ENCODE results near the gene CREG2. TPM values are rescaled to one million over a fixed set of nuclear protein-coding genes. Genes with fewer than 3 reads are reported as not detected.
"Not testable (repeated sequence)": the region's sequence is repeated elsewhere in the genome, so short reads cannot be mapped to it uniquely, and the experiment has no call there.

The CREG2 gene
- total RNA-seq, 5 donors from 2014 or later (not counting 1 experiment from before 2014, with no cell fraction given) = 0.13 TPM; not detected in 4

GRCh38 chr2:101327863-101328394, 59.4 kb downstream of the CREG2 start:
- peak overlapping the region; percentile 21 to 53 for H3K4me3 ChIP-seq (ENCODE audit: control insufficient read depth in 1 of 2, extremely low read depth in 1 of 2, low read length in 1 of 2)
- no peak overlapping the region for H3K4me3 Mint-ChIP-seq
- H3K27ac ChIP-seq (ENCODE audit: low read length) = peak overlapping the region; percentile 77
- no peaks in the 10 kb centered on the region for H3K27me3 Mint-ChIP-seq
- POLR2A ChIA-PET = interaction anchor here (0.6 to 1.3 kb wide), 6 partner anchors 19 to 392 kb away, joined by 3 to 4 read pairs (median 4); partner anchors contain the start of genes RNF149 (in 1 of the 2) and RPL31 (in 1 of the 2)
- H3K4me1 ChIP-seq (ENCODE audit: control insufficient read depth in 1 of 2, extremely low read depth in 1 of 2, insufficient read depth in 2 of 2, low read length in 2 of 2) = peaks cover 51 to 56% of the 10 kb centered on the region in 2 experiments
- no peaks in the 10 kb centered on the region for H3K36me3 Mint-ChIP-seq
- CTCF ChIA-PET = interaction anchor here in 1 of 2 donors (0.7 to 1.6 kb wide), 8 partner anchors 14 to 500 kb away, joined by 3 to 8 read pairs (median 3); partner anchors contain the start of genes CREG2 and RNF149
- ATAC-seq (replicated peaks in 1 of 4) (peak; percentile 13 to 40 (median 25)), DNase-seq (no peak)
- no peaks in the 10 kb centered on the region for H3K36me3 ChIP-seq (ENCODE audit: control insufficient read depth in 2 of 2, extremely low read depth in 1 of 2, insufficient read depth in 1 of 2, low read length in 1 of 2)
- no peaks in the 10 kb centered on the region for H3K9me3 Mint-ChIP-seq
- H3K9me3 ChIP-seq = no peaks in the 10 kb centered on the region
- peaks cover 11 to 14% (median 13%) of the 10 kb centered on the region in 3 donors for H3K4me1 Mint-ChIP-seq
- no peak overlapping the region for H3K27ac Mint-ChIP-seq
- WGBS (ENCODE audit: insufficient coverage) = 23% methylated on average over 4 of the region's 5 CpGs
- H3K27me3 ChIP-seq (replicated peaks in 1 of 2; ENCODE audit: control insufficient read depth in 2 of 2, extremely low read depth in 1 of 2, insufficient read depth in 2 of 2, low read length in 1 of 2) = no peaks in the 10 kb centered on the region

GRCh38 chr2:101325425-101325824, 61.9 kb downstream of the CREG2 start:
- H3K36me3 ChIP-seq (ENCODE audit: control insufficient read depth in 2 of 2, extremely low read depth in 1 of 2, insufficient read depth in 1 of 2, low read length in 1 of 2) = no peaks in the 10 kb centered on the region
- no peaks in the 10 kb centered on the region for H3K9me3 ChIP-seq
- no CpG with 5 or more reads among the region's 1 CpG for WGBS (ENCODE audit: insufficient coverage)
- ChIA-PET POLR2A (interaction anchor here in 1 of 2 donors (0.6 kb wide), 3 partner anchors 16 to 766 kb away, joined by 3 to 7 read pairs (median 3); no protein-coding TSS in a partner anchor), CTCF (interaction anchor here in 1 of 2 donors (1.4 kb wide), 1 partner anchor 17 kb away, joined by 4 read pairs; no protein-coding TSS in a partner anchor)
- Mint-ChIP-seq H3K27ac (no peak overlapping the region), H3K4me1 (peaks cover 7 to 16% (median 12%) of the 10 kb centered on the region in 3 donors), H3K4me3 (no peak overlapping the region), H3K36me3 (no peaks in the 10 kb centered on the region), H3K9me3 (no peaks in the 10 kb centered on the region), H3K27me3 (no peaks in the 10 kb centered on the region)
- peaks cover 33 to 37% of the 10 kb centered on the region in 2 experiments for H3K4me1 ChIP-seq (ENCODE audit: control insufficient read depth in 1 of 2, extremely low read depth in 1 of 2, insufficient read depth in 2 of 2, low read length in 2 of 2)
- DNase-seq (no peak), ATAC-seq (replicated peaks in 1 of 4) (no peak)
- no peak overlapping the region for H3K27ac ChIP-seq (ENCODE audit: low read length)
- no peaks in the 10 kb centered on the region for H3K27me3 ChIP-seq (replicated peaks in 1 of 2; ENCODE audit: control insufficient read depth in 2 of 2, extremely low read depth in 1 of 2, insufficient read depth in 2 of 2, low read length in 1 of 2)
- H3K4me3 ChIP-seq (ENCODE audit: control insufficient read depth in 1 of 2, extremely low read depth in 1 of 2, low read length in 1 of 2) = no peak overlapping the region

- H3K4me3 Mint-ChIP-seq = peak overlapping the region in 1 of 3 donors; percentile 46
- DNase-seq; H3K36me3 ChIP-seq (ENCODE audit: control insufficient read depth in 2 of 2, extremely low read depth in 1 of 2, insufficient read depth in 1 of 2, low read length in 1 of 2); H3K9me3 Mint-ChIP-seq; CTCF ChIA-PET; H3K4me3 ChIP-seq (ENCODE audit: control insufficient read depth in 1 of 2, extremely low read depth in 1 of 2, low read length in 1 of 2); H3K36me3 Mint-ChIP-seq; H3K27me3 Mint-ChIP-seq; H3K27ac ChIP-seq (ENCODE audit: low read length); H3K27me3 ChIP-seq (replicated peaks in 1 of 2; ENCODE audit: control insufficient read depth in 2 of 2, extremely low read depth in 1 of 2, insufficient read depth in 2 of 2, low read length in 1 of 2); ATAC-seq (replicated peaks in 1 of 4); H3K9me3 ChIP-seq: not testable (repeated sequence)
- H3K4me1 Mint-ChIP-seq = peaks cover 34 to 51% (median 34%) of the 10 kb centered on the region in 3 donors
- H3K27ac Mint-ChIP-seq = peak overlapping the region in 1 of 2 donors; percentile 53
- POLR2A ChIA-PET = interaction anchor here in 1 of 2 donors (0.7 kb wide), 1 partner anchor 930 kb away, joined by 4 read pairs; no protein-coding TSS in a partner anchor
- peaks cover 11 to 26% of the 10 kb centered on the region in 2 experiments for H3K4me1 ChIP-seq (ENCODE audit: control insufficient read depth in 1 of 2, extremely low read depth in 1 of 2, insufficient read depth in 2 of 2, low read length in 2 of 2)
- no CpG with 5 or more reads among the region's 6 CpGs for WGBS (ENCODE audit: insufficient coverage)
Observed at GRCh38 chr2:101316568-101316967, 70.7 kb downstream of the CREG2 start.

GRCh38 chr2:101311696-101312017, 75.6 kb downstream of the CREG2 start:
- peaks cover 0 to 3% (median 0%) of the 10 kb centered on the region in 3 donors for H3K9me3 Mint-ChIP-seq
- peak in 1 of 4 experiments; percentile 0 for ATAC-seq (replicated peaks in 1 of 4)
- no CpG with 5 or more reads among the region's 3 CpGs for WGBS (ENCODE audit: insufficient coverage)
- H3K4me3 ChIP-seq (ENCODE audit: control insufficient read depth in 1 of 2, extremely low read depth in 1 of 2, low read length in 1 of 2) = no peak overlapping the region
- H3K27ac ChIP-seq (ENCODE audit: low read length) = peak overlapping the region; percentile 70
- H3K4me1 ChIP-seq (ENCODE audit: control insufficient read depth in 1 of 2, extremely low read depth in 1 of 2, insufficient read depth in 2 of 2, low read length in 2 of 2) = peaks cover 29 to 50% of the 10 kb centered on the region in 2 experiments
- H3K36me3 Mint-ChIP-seq = peaks cover 2% of the 10 kb centered on the region
- CTCF ChIA-PET = interaction anchor here in 1 of 2 donors (0.8 to 1.2 kb wide), 2 partner anchors 17 to 32 kb away, joined by 3 to 4 read pairs; no protein-coding TSS in a partner anchor
- H3K36me3 ChIP-seq (ENCODE audit: control insufficient read depth in 2 of 2, extremely low read depth in 1 of 2, insufficient read depth in 1 of 2, low read length in 1 of 2) = no peaks in the 10 kb centered on the region
- H3K27me3 ChIP-seq (replicated peaks in 1 of 2; ENCODE audit: control insufficient read depth in 2 of 2, extremely low read depth in 1 of 2, insufficient read depth in 2 of 2, low read length in 1 of 2) = no peaks in the 10 kb centered on the region
- no peak for DNase-seq
- H3K9me3 ChIP-seq = no peaks in the 10 kb centered on the region
- no peaks in the 10 kb centered on the region for H3K27me3 Mint-ChIP-seq
- peak overlapping the region; percentile 83 to 88 for H3K27ac Mint-ChIP-seq
- POLR2A ChIA-PET = no interaction called here
- H3K4me3 Mint-ChIP-seq = peak overlapping the region; percentile 37 to 93 (median 47)
- peaks cover 61 to 69% (median 62%) of the 10 kb centered on the region in 3 donors for H3K4me1 Mint-ChIP-seq

- Histone ChIP-seq H3K4me1 (ENCODE audit: control insufficient read depth in 1 of 2, extremely low read depth in 1 of 2, insufficient read depth in 2 of 2, low read length in 2 of 2) (peaks cover 33 to 54% of the 10 kb centered on the region in 2 experiments), H3K9me3 (no peaks in the 10 kb centered on the region), H3K4me3 (ENCODE audit: control insufficient read depth in 1 of 2, extremely low read depth in 1 of 2, low read length in 1 of 2) (no peak overlapping the region), H3K36me3 (ENCODE audit: control insufficient read depth in 2 of 2, extremely low read depth in 1 of 2, insufficient read depth in 1 of 2, low read length in 1 of 2) (peaks cover 0 to 4% of the 10 kb centered on the region in 2 donors), H3K27ac (ENCODE audit: low read length) (peak overlapping the region; percentile 70), H3K27me3 (replicated peaks in 1 of 2; ENCODE audit: control insufficient read depth in 2 of 2, extremely low read depth in 1 of 2, insufficient read depth in 2 of 2, low read length in 1 of 2) (no peaks in the 10 kb centered on the region)
- Mint-ChIP-seq H3K36me3 (peaks cover 6% of the 10 kb centered on the region), H3K9me3 (no peaks in the 10 kb centered on the region), H3K4me1 (peaks cover 61 to 69% (median 62%) of the 10 kb centered on the region in 3 donors), H3K27me3 (no peaks in the 10 kb centered on the region), H3K27ac (peak overlapping the region; percentile 83 to 88), H3K4me3 (peak overlapping the region; percentile 37 to 93 (median 47))
- ATAC-seq (replicated peaks in 1 of 4) = peak in 3 of 4 experiments; percentile 11 to 18 (median 17)
- WGBS (ENCODE audit: insufficient coverage) = no CpG with 5 or more reads among the region's 7 CpGs
- DNase-seq = peak in 5 of 35 experiments; percentile 17 to 63 (median 20)
- CTCF ChIA-PET = interaction anchor here in 1 of 2 donors (0.8 to 1.2 kb wide), 2 partner anchors 17 to 33 kb away, joined by 3 to 4 read pairs; no protein-coding TSS in a partner anchor
- POLR2A ChIA-PET = no interaction called here
Observed at GRCh38 chr2:101310834-101311695, 76.2 kb downstream of the CREG2 start.
